Measurements from ENCODE around the gene RNF225. TPM values are rescaled to one million over a fixed set of nuclear protein-coding genes. Genes with fewer than 3 reads are reported as not detected.
A peak's percentile ranks its signal among the peaks of the same experiment; 100 is the strongest.

Gene RNF225
- total and polyA plus RNA-seq, 10 of the 15 experiments (the other 5 are each of a cell fraction or from before 2014, with no cell fraction given), result 0.27 to 0.28 TPM; not detected in 8

DNA sequence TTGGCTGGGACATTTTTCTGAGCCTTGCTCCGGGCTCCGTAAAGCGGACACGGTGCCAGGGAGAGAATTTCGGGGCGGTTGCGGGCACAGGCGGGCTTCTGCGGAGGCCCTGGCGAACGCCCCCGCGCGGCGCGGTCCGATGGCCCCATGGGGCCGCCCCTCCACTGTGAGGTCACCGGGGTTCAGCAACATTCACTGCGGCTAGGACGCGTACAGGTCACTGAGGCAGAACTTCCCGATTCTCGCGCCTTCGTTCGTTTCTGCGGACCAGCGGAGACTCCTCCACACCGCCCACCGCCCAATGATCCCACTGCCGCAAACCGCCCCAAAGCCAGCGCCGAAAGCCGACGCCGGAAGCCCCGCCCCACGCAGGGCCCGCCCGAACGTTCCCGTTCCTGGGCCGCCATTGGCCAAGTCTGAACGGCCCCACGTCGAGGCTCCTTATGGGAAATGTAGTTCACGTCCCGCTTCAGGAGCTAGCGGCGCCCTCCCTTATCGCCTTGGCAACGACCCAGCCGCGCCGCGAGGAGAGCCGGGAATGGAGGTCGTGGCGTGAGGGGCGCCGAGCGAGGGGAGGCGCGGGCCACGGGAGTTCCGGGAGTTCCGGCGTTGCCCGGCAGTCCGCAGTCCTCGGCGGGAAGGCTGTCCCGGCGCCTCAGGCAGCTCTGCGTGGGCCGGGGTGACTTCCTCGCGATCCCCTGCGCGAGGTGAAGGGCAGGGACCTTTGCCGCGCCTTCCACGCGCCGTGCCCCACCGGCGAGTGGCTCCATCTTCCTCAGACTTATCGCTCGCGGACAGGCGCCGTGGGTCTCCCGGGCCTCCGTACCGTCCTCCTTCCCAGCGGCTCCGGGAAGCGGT is 12.9 kb downstream of the RNF225 start, which contains the start of gene ZNF584 (continued):
- TF ChIP-seq, protein P1, sequence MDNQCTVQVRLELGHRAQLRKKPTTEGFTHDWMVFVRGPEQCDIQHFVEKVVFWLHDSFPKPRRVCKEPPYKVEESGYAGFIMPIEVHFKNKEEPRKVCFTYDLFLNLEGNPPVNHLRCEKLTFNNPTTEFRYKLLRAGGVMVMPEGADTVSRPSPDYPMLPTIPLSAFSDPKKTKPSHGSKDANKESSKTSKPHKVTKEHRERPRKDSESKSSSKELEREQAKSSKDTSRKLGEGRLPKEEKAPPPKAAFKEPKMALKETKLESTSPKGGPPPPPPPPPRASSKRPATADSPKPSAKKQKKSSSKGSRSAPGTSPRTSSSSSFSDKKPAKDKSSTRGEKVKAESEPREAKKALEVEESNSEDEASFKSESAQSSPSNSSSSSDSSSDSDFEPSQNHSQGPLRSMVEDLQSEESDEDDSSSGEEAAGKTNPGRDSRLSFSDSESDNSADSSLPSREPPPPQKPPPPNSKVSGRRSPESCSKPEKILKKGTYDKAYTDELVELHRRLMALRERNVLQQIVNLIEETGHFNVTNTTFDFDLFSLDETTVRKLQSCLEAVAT (IDR thresholded peaks at IDR 0.05), result peak; percentile 31; the same call in 1 of the 2 replicates
- TF ChIP-seq, protein P2, sequence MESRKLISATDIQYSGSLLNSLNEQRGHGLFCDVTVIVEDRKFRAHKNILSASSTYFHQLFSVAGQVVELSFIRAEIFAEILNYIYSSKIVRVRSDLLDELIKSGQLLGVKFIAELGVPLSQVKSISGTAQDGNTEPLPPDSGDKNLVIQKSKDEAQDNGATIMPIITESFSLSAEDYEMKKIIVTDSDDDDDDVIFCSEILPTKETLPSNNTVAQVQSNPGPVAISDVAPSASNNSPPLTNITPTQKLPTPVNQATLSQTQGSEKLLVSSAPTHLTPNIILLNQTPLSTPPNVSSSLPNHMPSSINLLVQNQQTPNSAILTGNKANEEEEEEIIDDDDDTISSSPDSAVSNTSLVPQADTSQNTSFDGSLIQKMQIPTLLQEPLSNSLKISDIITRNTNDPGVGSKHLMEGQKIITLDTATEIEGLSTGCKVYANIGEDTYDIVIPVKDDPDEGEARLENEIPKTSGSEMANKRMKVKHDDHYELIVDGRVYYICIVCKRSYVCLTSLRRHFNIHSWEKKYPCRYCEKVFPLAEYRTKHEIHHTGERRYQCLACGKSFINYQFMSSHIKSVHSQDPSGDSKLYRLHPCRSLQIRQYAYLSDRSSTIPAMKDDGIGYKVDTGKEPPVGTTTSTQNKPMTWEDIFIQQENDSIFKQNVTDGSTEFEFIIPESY (IDR thresholded peaks at IDR 0.05), result no peak
- TF ChIP-seq POLR2AphosphoS5 (IDR thresholded peaks at IDR 0.05; ENCODE audit: low read length), result peak; percentile 86
- TF ChIP-seq, protein P3, sequence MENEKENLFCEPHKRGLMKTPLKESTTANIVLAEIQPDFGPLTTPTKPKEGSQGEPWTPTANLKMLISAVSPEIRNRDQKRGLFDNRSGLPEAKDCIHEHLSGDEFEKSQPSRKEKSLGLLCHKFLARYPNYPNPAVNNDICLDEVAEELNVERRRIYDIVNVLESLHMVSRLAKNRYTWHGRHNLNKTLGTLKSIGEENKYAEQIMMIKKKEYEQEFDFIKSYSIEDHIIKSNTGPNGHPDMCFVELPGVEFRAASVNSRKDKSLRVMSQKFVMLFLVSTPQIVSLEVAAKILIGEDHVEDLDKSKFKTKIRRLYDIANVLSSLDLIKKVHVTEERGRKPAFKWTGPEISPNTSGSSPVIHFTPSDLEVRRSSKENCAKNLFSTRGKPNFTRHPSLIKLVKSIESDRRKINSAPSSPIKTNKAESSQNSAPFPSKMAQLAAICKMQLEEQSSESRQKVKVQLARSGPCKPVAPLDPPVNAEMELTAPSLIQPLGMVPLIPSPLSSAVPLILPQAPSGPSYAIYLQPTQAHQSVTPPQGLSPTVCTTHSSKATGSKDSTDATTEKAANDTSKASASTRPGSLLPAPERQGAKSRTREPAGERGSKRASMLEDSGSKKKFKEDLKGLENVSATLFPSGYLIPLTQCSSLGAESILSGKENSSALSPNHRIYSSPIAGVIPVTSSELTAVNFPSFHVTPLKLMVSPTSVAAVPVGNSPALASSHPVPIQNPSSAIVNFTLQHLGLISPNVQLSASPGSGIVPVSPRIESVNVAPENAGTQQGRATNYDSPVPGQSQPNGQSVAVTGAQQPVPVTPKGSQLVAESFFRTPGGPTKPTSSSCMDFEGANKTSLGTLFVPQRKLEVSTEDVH (IDR thresholded peaks at IDR 0.05; ENCODE audit: low read depth, partially characterized antibody), result no peak
- no peak for TF ChIP-seq RELA (IDR thresholded peaks at IDR 0.05; ENCODE audit: borderline replicate concordance, partially characterized antibody)
- TF ChIP-seq POLR2A (IDR thresholded peaks at IDR 0.05; ENCODE audit: low read depth, low read length), result peak; percentile 95
- no peak for TF ChIP-seq ZBED1 (IDR thresholded peaks at IDR 0.05; ENCODE audit: borderline replicate concordance)
- TF ChIP-seq, protein P4, sequence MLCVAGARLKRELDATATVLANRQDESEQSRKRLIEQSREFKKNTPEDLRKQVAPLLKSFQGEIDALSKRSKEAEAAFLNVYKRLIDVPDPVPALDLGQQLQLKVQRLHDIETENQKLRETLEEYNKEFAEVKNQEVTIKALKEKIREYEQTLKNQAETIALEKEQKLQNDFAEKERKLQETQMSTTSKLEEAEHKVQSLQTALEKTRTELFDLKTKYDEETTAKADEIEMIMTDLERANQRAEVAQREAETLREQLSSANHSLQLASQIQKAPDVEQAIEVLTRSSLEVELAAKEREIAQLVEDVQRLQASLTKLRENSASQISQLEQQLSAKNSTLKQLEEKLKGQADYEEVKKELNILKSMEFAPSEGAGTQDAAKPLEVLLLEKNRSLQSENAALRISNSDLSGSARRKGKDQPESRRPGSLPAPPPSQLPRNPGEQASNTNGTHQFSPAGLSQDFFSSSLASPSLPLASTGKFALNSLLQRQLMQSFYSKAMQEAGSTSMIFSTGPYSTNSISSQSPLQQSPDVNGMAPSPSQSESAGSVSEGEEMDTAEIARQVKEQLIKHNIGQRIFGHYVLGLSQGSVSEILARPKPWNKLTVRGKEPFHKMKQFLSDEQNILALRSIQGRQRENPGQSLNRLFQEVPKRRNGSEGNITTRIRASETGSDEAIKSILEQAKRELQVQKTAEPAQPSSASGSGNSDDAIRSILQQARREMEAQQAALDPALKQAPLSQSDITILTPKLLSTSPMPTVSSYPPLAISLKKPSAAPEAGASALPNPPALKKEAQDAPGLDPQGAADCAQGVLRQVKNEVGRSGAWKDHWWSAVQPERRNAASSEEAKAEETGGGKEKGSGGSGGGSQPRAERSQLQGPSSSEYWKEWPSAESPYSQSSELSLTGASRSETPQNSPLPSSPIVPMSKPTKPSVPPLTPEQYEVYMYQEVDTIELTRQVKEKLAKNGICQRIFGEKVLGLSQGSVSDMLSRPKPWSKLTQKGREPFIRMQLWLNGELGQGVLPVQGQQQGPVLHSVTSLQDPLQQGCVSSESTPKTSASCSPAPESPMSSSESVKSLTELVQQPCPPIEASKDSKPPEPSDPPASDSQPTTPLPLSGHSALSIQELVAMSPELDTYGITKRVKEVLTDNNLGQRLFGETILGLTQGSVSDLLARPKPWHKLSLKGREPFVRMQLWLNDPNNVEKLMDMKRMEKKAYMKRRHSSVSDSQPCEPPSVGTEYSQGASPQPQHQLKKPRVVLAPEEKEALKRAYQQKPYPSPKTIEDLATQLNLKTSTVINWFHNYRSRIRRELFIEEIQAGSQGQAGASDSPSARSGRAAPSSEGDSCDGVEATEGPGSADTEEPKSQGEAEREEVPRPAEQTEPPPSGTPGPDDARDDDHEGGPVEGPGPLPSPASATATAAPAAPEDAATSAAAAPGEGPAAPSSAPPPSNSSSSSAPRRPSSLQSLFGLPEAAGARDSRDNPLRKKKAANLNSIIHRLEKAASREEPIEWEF (IDR thresholded peaks at IDR 0.05; ENCODE audit: insufficient replicate concordance, low read depth, low read length), result no peak
- no peak for TF ChIP-seq FOS (IDR thresholded peaks at IDR 0.05; ENCODE audit: borderline replicate concordance, extremely low read depth, insufficient read length)
- TF ChIP-seq CBX3 (IDR thresholded peaks at IDR 0.05; ENCODE audit: borderline replicate concordance, low read depth), result no peak
- no peak for TF ChIP-seq FOXM1 (IDR thresholded peaks at IDR 0.05; ENCODE audit: low read depth, low read length)
- TF ChIP-seq IKZF2 (IDR thresholded peaks at IDR 0.05), result peak; percentile 46 to 66; a peak in 3 of 4 replicates
- TF ChIP-seq LARP7 (IDR thresholded peaks at IDR 0.05), result peak; percentile 77
- TF ChIP-seq, protein P5, sequence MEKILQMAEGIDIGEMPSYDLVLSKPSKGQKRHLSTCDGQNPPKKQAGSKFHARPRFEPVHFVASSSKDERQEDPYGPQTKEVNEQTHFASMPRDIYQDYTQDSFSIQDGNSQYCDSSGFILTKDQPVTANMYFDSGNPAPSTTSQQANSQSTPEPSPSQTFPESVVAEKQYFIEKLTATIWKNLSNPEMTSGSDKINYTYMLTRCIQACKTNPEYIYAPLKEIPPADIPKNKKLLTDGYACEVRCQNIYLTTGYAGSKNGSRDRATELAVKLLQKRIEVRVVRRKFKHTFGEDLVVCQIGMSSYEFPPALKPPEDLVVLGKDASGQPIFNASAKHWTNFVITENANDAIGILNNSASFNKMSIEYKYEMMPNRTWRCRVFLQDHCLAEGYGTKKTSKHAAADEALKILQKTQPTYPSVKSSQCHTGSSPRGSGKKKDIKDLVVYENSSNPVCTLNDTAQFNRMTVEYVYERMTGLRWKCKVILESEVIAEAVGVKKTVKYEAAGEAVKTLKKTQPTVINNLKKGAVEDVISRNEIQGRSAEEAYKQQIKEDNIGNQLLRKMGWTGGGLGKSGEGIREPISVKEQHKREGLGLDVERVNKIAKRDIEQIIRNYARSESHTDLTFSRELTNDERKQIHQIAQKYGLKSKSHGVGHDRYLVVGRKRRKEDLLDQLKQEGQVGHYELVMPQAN (conservative IDR thresholded peaks at IDR 0.05), result peak; percentile 77
- TF ChIP-seq MXI1 (IDR thresholded peaks at IDR 0.05; ENCODE audit: low read depth, low read length), result peak; percentile 95
